H9 (cell line): ENCODE measurements around the gene TUBD1. TPM values are rescaled to one million over a fixed set of nuclear protein-coding genes. Genes with fewer than 3 reads are reported as not detected.

Experiments
- DNase-seq: peaks from one replicate; pipeline ENCODE4 v3.0.0-alpha.2; 2017
- H2AFZ ChIP-seq: one replicate; pipeline ENCODE4 v1.6.1; 2013; ENCODE audit warnings: mild to moderate bottlenecking, low read length, control low read depth, moderate library complexity
- H2AK5ac ChIP-seq: 2 replicates; pipeline ENCODE4 v1.6.1; 2013; ENCODE audit warnings: low read length, control low read depth, mixed read lengths; ENCODE audit not compliant: insufficient read length
- H2BK120ac ChIP-seq: one replicate; pipeline ENCODE4 v1.6.1; 2013; ENCODE audit warnings: low read depth, mild to moderate bottlenecking, low read length, control low read depth, inconsistent platforms; ENCODE audit not compliant: poor library complexity, severe bottlenecking
- H2BK12ac ChIP-seq: 2 replicates; pipeline ENCODE4 v1.6.1; 2013; ENCODE audit warnings: low read length, control low read depth, mixed read lengths, low read depth; ENCODE audit not compliant: insufficient read length
- H2BK15ac ChIP-seq: 2 replicates; pipeline ENCODE4 v1.6.1; 2013; ENCODE audit warnings: low read depth, low read length, control low read depth
- H2BK20ac ChIP-seq: one replicate; pipeline ENCODE4 v1.6.1; 2013; ENCODE audit warnings: low read depth, mild to moderate bottlenecking, low read length, control low read depth, inconsistent platforms; ENCODE audit not compliant: poor library complexity, severe bottlenecking
- H2BK5ac ChIP-seq: 2 replicates; pipeline ENCODE4 v1.6.1; 2013; ENCODE audit warnings: low read length, control low read depth, mixed read lengths; ENCODE audit not compliant: insufficient read length
- H3K14ac ChIP-seq: 2 replicates; pipeline ENCODE4 v1.6.1; 2013; ENCODE audit warnings: low read length, control low read depth; ENCODE audit not compliant: insufficient read depth
- H3K18ac ChIP-seq: 2 replicates; pipeline ENCODE4 v1.6.1; 2013; ENCODE audit warnings: low read depth, mild to moderate bottlenecking, mixed read lengths, low read length, control low read depth; ENCODE audit not compliant: insufficient read length
- H3K23ac ChIP-seq: 2 replicates; pipeline ENCODE4 v1.6.1; 2013; ENCODE audit warnings: low read length, control low read depth, mixed read lengths, low read depth; ENCODE audit not compliant: insufficient read length
- H3K23me2 ChIP-seq: 2 replicates; pipeline ENCODE4 v1.6.1; 2013; ENCODE audit warnings: low read depth, mild to moderate bottlenecking, mixed read lengths, low read length, control low read depth; ENCODE audit not compliant: insufficient read length, poor library complexity, severe bottlenecking
- H3K27ac ChIP-seq: 2 replicates; pipeline ENCODE4 v1.5.1; 2013; ENCODE audit warnings: low read length, control low read depth, mixed read lengths, low read depth; ENCODE audit not compliant: insufficient read length
- H3K27me3 ChIP-seq: 2 replicates; pipeline ENCODE4 v1.6.1; 2013; ENCODE audit warnings: low read length, control low read depth, inconsistent platforms; ENCODE audit not compliant: insufficient read depth
- H3K4ac ChIP-seq: 2 replicates; pipeline ENCODE4 v1.6.1; 2013; ENCODE audit warnings: low read depth, mild to moderate bottlenecking, control low read depth, inconsistent platforms, low read length, moderate library complexity
- H3K4me1 ChIP-seq: 2 replicates; pipeline ENCODE4 v1.6.1; 2013; ENCODE audit warnings: low read length, control low read depth, inconsistent platforms; ENCODE audit not compliant: insufficient read depth
- H3K4me2 ChIP-seq: 2 replicates; pipeline ENCODE4 v1.6.1; 2013; ENCODE audit warnings: low read length, control low read depth, mixed read lengths; ENCODE audit not compliant: insufficient read length, insufficient read depth
- H3K56ac ChIP-seq: 2 replicates; pipeline ENCODE4 v1.6.1; 2013; ENCODE audit warnings: low read depth, mild to moderate bottlenecking, mixed read lengths, low read length, control low read depth; ENCODE audit not compliant: insufficient read length
- H3K79me1 ChIP-seq: 2 replicates; pipeline ENCODE4 v1.6.1; 2013; ENCODE audit warnings: low read depth, mild to moderate bottlenecking, moderate library complexity, low read length, control low read depth, inconsistent platforms; ENCODE audit not compliant: insufficient read depth, poor library complexity, severe bottlenecking
- H3K79me2 ChIP-seq: 2 replicates; pipeline ENCODE4 v1.6.1; 2013; ENCODE audit warnings: low read length, control low read depth, inconsistent platforms; ENCODE audit not compliant: insufficient read depth
- H3K9ac ChIP-seq: 2 replicates; pipeline ENCODE4 v1.6.1; 2013; ENCODE audit warnings: low read length, control low read depth, mixed read lengths; ENCODE audit not compliant: insufficient read length; ENCODE audit errors: extremely low read depth
- H3K9me3 ChIP-seq: one replicate; pipeline ENCODE4 v1.6.1; 2013; ENCODE audit warnings: low read depth, low read length, inconsistent platforms; ENCODE audit not compliant: control insufficient read depth
- H3T11ph ChIP-seq: one replicate; pipeline ENCODE4 v1.6.1; 2013; ENCODE audit warnings: mild to moderate bottlenecking, low read length, control low read depth, inconsistent platforms
- H4K20me1 ChIP-seq: one replicate; pipeline ENCODE4 v1.6.1; 2013; ENCODE audit not compliant: control insufficient read depth, insufficient read length, insufficient read depth
- H4K5ac ChIP-seq: 2 replicates; pipeline ENCODE4 v1.6.1; 2013; ENCODE audit warnings: low read depth, mild to moderate bottlenecking, mixed read lengths, low read length, control low read depth; ENCODE audit not compliant: insufficient read length
- H4K8ac ChIP-seq: replicated peaks from 2 replicates; pipeline ENCODE4 v1.6.1; 2013; ENCODE audit warnings: low read length, control low read depth, mixed read lengths, low read depth; ENCODE audit not compliant: insufficient read length
- H4K91ac ChIP-seq: 2 replicates; pipeline ENCODE4 v1.6.1; 2013; ENCODE audit warnings: low read depth, mild to moderate bottlenecking, moderate library complexity, mixed read lengths, low read length, control low read depth; ENCODE audit not compliant: insufficient read length
- H3K27ac Mint-ChIP-seq, 3 experiments: 2 replicates in 2 of 3; 3 replicates in 1 of 3; pipeline ENCODE4 v1.8.0; 2020 to 2021; ENCODE audit warnings: mixed read lengths in 3 of 3, mild to moderate bottlenecking in 1 of 3, moderate library complexity in 1 of 3
- H3K27me3 Mint-ChIP-seq: 2 replicates; pipeline ENCODE4 v1.8.0; 2021; ENCODE audit warnings: low read depth, mild to moderate bottlenecking, moderate library complexity, mixed read lengths
- H3K36me3 Mint-ChIP-seq, 3 experiments: 2 replicates in 2 of 3; 3 replicates in 1 of 3; pipeline ENCODE4 v1.8.0; 2020 to 2021; ENCODE audit warnings: low read depth in 3 of 3, mixed read lengths in 3 of 3; ENCODE audit not compliant: insufficient read depth in 1 of 3
- H3K4me1 Mint-ChIP-seq, 2 experiments: 2 replicates each; pipeline ENCODE4 v1.8.0; 2020; ENCODE audit warnings: mixed read lengths in 2 of 2
- H3K4me3 Mint-ChIP-seq, 2 experiments: 2 replicates in 1 of 2; 3 replicates in 1 of 2; pipeline ENCODE4 v1.8.0; 2020 to 2021; ENCODE audit warnings: mild to moderate bottlenecking in 2 of 2, mixed read lengths in 2 of 2, moderate library complexity in 1 of 2
- H3K9me3 Mint-ChIP-seq, 2 experiments: 2 replicates in 1 of 2; 3 replicates in 1 of 2; pipeline ENCODE4 v1.8.0; 2020; ENCODE audit warnings: mild to moderate bottlenecking in 2 of 2, mixed read lengths in 2 of 2, moderate library complexity in 1 of 2
- WGBS: extraction: QIAGEN DNeasy Blood & Tissue Kit; methylation state at CpG from one replicate; pipeline ENCODE4 v1.1.7; 2013; ENCODE audit warnings: missing lambda C conversion rate, low lambda C conversion rate, mixed read lengths; ENCODE audit not compliant: insufficient read length; ENCODE audit errors: extremely low coverage; 5-methylcytosine and 5-hydroxymethylcytosine counted together
- total RNA-seq: library from RNA; stranded (reverse); gene quantifications from 2 replicates; pipeline ENCODE4 v1.2.1, GENCODE V29; 2021
- TF ChIP-seq, protein P1 (sequence below): fragments of 200-600 bp; sonication (generic); conservative IDR thresholded peaks from 3 replicates; pipeline ENCODE4 v1.8.0; 2021; ENCODE audit warnings: antibody characterized with exemption, mild to moderate bottlenecking

The TUBD1 gene
- total RNA-seq, 1 experiment from 2014 or later, result 26.4 TPM

DNA sequence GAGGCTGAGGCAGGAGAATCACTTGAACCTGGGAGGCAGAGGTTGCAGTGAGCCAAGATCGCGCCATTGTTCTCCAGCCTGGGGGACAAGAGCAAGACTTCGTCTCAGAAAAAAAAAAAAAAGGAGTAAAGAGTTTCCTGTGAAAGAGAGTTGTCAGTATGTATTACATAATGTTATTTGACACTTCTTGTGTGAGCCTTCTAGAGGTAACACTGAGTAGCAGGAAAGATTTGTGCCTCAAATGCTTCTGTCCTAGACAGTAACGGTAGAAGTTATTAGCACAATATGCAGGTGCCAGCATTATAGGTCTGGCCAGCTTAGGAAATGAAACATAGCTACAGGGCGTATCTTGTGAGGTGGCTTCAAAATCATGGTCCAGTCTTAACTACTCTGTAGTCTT is 6.4 kb upstream of the TUBD1 start:
- peaks cover 4% of the 10 kb centered on the region in 2 experiments for H3K4me1 Mint-ChIP-seq
- Histone ChIP-seq H4K91ac (no peak overlapping the region), H2AK5ac (no peak overlapping the region), H2BK5ac (no peak overlapping the region), H2AFZ (no peak overlapping the region), H3K27ac (no peak overlapping the region), H3K79me1 (peaks cover 3% of the 10 kb centered on the region), H3K23me2 (no peaks in the 10 kb centered on the region), H3K56ac (no peak overlapping the region), H3K4me2 (no peak overlapping the region), H2BK15ac (no peak overlapping the region), H2BK12ac (no peak overlapping the region), H4K20me1 (no peaks in the 10 kb centered on the region), H2BK20ac (no peak overlapping the region), H3K14ac (no peak overlapping the region), H3K79me2 (peaks cover 3% of the 10 kb centered on the region; the same call in 1 of the 2 replicates), H3K9ac (no peak overlapping the region), H4K5ac (no peak overlapping the region), H3K23ac (no peak overlapping the region), H3K4ac (no peak overlapping the region), H2BK120ac (no peak overlapping the region), H4K8ac (no peak overlapping the region), H3K18ac (no peak overlapping the region), H3T11ph (no peak overlapping the region), H3K27me3 (no peaks in the 10 kb centered on the region), H3K4me1 (no peaks in the 10 kb centered on the region), H3K9me3 (no peaks in the 10 kb centered on the region)
- H3K4me3 Mint-ChIP-seq, result no peak overlapping the region
- H3K27me3 Mint-ChIP-seq, result no peaks in the 10 kb centered on the region
- H3K36me3 Mint-ChIP-seq, result 0 out of 7 replicates have a peak, but pooled peaks cover 0 to 3% (median 0%) of the 10 kb centered on the region in 3 experiments
- WGBS, result no CpG with 5 or more reads among the region's 5 CpGs
- H3K9me3 Mint-ChIP-seq, result no peaks in the 10 kb centered on the region
- DNase-seq, result no peak
- TF ChIP-seq, protein P1, sequence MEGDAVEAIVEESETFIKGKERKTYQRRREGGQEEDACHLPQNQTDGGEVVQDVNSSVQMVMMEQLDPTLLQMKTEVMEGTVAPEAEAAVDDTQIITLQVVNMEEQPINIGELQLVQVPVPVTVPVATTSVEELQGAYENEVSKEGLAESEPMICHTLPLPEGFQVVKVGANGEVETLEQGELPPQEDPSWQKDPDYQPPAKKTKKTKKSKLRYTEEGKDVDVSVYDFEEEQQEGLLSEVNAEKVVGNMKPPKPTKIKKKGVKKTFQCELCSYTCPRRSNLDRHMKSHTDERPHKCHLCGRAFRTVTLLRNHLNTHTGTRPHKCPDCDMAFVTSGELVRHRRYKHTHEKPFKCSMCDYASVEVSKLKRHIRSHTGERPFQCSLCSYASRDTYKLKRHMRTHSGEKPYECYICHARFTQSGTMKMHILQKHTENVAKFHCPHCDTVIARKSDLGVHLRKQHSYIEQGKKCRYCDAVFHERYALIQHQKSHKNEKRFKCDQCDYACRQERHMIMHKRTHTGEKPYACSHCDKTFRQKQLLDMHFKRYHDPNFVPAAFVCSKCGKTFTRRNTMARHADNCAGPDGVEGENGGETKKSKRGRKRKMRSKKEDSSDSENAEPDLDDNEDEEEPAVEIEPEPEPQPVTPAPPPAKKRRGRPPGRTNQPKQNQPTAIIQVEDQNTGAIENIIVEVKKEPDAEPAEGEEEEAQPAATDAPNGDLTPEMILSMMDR, result no peak
- H3K27ac Mint-ChIP-seq, result no peak overlapping the region
